ENCODE results near the gene NBEA. TPM values are rescaled to one million over a fixed set of nuclear protein-coding genes. Genes with fewer than 3 reads are reported as not detected.
"Not testable (repeated sequence)": the region's sequence is repeated elsewhere in the genome, so short reads cannot be mapped to it uniquely, and the experiment has no call there.

The NBEA gene
- total RNA-seq, 6 experiments from 2014 or later = 5.6 to 9.6 (median 6.9) TPM

GRCh38 chr13:35659796-35660195 lies 717.7 kb downstream of the NBEA start:
- Mint-ChIP-seq H3K4me3 (no peak overlapping the region), H3K27ac (no peak overlapping the region), H3K27me3 (ENCODE audit: insufficient read depth) (no peaks in the 10 kb centered on the region), H3K9me3 (no peaks in the 10 kb centered on the region), H3K36me3 (ENCODE audit: low read depth) (peaks cover 5% of the 10 kb centered on the region; the same call in 1 of the 2 replicates), H3K4me1 (ENCODE audit: low read depth) (no peaks in the 10 kb centered on the region)
- DNase-seq = no peak
- TF ChIP-seq CTCF (IDR thresholded peaks at IDR 0.05) = no peak

GRCh38 chr13:35664747-35665146 lies 722.7 kb downstream of the NBEA start:
- Mint-ChIP-seq H3K9me3 (no peaks in the 10 kb centered on the region), H3K27me3 (ENCODE audit: insufficient read depth) (no peaks in the 10 kb centered on the region), H3K4me1 (ENCODE audit: low read depth) (no peaks in the 10 kb centered on the region), H3K36me3 (ENCODE audit: low read depth) (no peaks in the 10 kb centered on the region), H3K27ac (no peak overlapping the region), H3K4me3 (no peak overlapping the region)
- no peak for TF ChIP-seq CTCF (IDR thresholded peaks at IDR 0.05)
- DNase-seq = no peak

- no peak overlapping the region for H3K4me3 Mint-ChIP-seq
- H3K27ac Mint-ChIP-seq = no peak overlapping the region
- H3K36me3 Mint-ChIP-seq (ENCODE audit: low read depth) = no peaks in the 10 kb centered on the region; the same call in 1 of the 2 replicates
- TF ChIP-seq CTCF (IDR thresholded peaks at IDR 0.05) = no peak
- H3K9me3 Mint-ChIP-seq = no peaks in the 10 kb centered on the region
- no peak for DNase-seq
- peaks cover 13% of the 10 kb centered on the region for H3K4me1 Mint-ChIP-seq (ENCODE audit: low read depth)
- no peaks in the 10 kb centered on the region for H3K27me3 Mint-ChIP-seq (ENCODE audit: insufficient read depth)
These were observed 727.3 kb downstream of the NBEA start for GRCh38 chr13:35669321-35669720.

GRCh38 chr13:35672611-35673010 lies 730.5 kb downstream of the NBEA start:
- H3K27ac Mint-ChIP-seq = no peak overlapping the region
- no peak overlapping the region for H3K4me3 Mint-ChIP-seq
- no peaks in the 10 kb centered on the region for H3K27me3 Mint-ChIP-seq (ENCODE audit: insufficient read depth)
- no peaks in the 10 kb centered on the region for H3K9me3 Mint-ChIP-seq
- no peak for TF ChIP-seq CTCF (IDR thresholded peaks at IDR 0.05)
- peaks cover 13% of the 10 kb centered on the region for H3K4me1 Mint-ChIP-seq (ENCODE audit: low read depth)
- peaks cover 4% of the 10 kb centered on the region; the same call in 1 of the 2 replicates for H3K36me3 Mint-ChIP-seq (ENCODE audit: low read depth)
- DNase-seq = no peak

GRCh38 chr13:35675651-35676050 lies 733.6 kb downstream of the NBEA start:
- peaks cover 4% of the 10 kb centered on the region; the same call in 1 of the 2 replicates for H3K36me3 Mint-ChIP-seq (ENCODE audit: low read depth)
- no peak overlapping the region for H3K27ac Mint-ChIP-seq
- H3K9me3 Mint-ChIP-seq = no peaks in the 10 kb centered on the region
- no peak overlapping the region for H3K4me3 Mint-ChIP-seq
- DNase-seq = no peak
- no peaks in the 10 kb centered on the region; the same call in 1 of the 2 replicates for H3K27me3 Mint-ChIP-seq (ENCODE audit: insufficient read depth)
- no peak for TF ChIP-seq CTCF (IDR thresholded peaks at IDR 0.05)
- peaks cover 13% of the 10 kb centered on the region for H3K4me1 Mint-ChIP-seq (ENCODE audit: low read depth)

GRCh38 chr13:35677863-35678262 lies 735.8 kb downstream of the NBEA start:
- H3K27me3 Mint-ChIP-seq (ENCODE audit: insufficient read depth); H3K4me3 Mint-ChIP-seq; DNase-seq; H3K4me1 Mint-ChIP-seq (ENCODE audit: low read depth); H3K9me3 Mint-ChIP-seq; H3K27ac Mint-ChIP-seq; H3K36me3 Mint-ChIP-seq (ENCODE audit: low read depth): not testable (repeated sequence)
- TF ChIP-seq CTCF (IDR thresholded peaks at IDR 0.05) = peak; percentile 19; the same call in 1 of the 2 replicates

Data from HFFc6 (cell line).